DOHH2 (cell line): ENCODE measurements around the gene KIAA1671.

ENCODE experiments used
- EZH2phosphoT487 ChIP-seq: fragments of 200-600 bp; sonication (generic); IDR thresholded peaks from 2 replicates; pipeline ENCODE4 v1.6.1; 2017; ENCODE audit warnings: borderline replicate concordance, mild to moderate bottlenecking, antibody characterized with exemption, low read length, moderate library complexity, mixed read lengths
- TF ChIP-seq, protein P1 (sequence below): fragments of 200-600 bp; sonication (generic); IDR thresholded peaks from one replicate; pipeline ENCODE4 v1.5.1; 2014; ENCODE audit warnings: antibody characterized with exemption, mild to moderate bottlenecking, low read depth, low read length; ENCODE audit not compliant: poor library complexity, severe bottlenecking

DNA sequence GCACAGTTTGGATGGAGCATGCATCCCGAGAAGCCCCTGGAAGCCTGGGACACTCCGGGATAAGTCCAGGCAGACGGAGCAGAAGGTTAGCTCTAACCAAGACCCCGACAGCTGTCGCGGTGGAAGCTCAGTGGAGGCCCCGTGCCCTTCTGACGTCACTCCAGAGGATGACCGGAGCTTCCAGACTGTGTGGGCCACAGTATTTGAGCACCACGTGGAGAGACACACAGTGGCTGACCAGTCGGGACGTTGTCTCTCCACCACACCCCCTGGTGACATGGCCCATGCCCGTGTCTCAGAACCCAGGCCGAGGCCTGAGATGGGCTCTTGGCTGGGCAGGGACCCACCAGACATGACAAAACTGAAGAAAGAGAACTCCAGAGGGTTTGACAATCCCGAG, 86.3 kb downstream of the KIAA1671 start:
- TF ChIP-seq, protein P1, sequence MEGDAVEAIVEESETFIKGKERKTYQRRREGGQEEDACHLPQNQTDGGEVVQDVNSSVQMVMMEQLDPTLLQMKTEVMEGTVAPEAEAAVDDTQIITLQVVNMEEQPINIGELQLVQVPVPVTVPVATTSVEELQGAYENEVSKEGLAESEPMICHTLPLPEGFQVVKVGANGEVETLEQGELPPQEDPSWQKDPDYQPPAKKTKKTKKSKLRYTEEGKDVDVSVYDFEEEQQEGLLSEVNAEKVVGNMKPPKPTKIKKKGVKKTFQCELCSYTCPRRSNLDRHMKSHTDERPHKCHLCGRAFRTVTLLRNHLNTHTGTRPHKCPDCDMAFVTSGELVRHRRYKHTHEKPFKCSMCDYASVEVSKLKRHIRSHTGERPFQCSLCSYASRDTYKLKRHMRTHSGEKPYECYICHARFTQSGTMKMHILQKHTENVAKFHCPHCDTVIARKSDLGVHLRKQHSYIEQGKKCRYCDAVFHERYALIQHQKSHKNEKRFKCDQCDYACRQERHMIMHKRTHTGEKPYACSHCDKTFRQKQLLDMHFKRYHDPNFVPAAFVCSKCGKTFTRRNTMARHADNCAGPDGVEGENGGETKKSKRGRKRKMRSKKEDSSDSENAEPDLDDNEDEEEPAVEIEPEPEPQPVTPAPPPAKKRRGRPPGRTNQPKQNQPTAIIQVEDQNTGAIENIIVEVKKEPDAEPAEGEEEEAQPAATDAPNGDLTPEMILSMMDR: no peak
- TF ChIP-seq EZH2phosphoT487: no peak
